ENCODE results near the gene TNNC1. TPM values are rescaled to one million over a fixed set of nuclear protein-coding genes. Genes with fewer than 3 reads are reported as not detected.

TNNC1 gene
- polyA plus RNA-seq, 4 donors, result 6.6 to 11.1 (median 7.0) TPM

DNA sequence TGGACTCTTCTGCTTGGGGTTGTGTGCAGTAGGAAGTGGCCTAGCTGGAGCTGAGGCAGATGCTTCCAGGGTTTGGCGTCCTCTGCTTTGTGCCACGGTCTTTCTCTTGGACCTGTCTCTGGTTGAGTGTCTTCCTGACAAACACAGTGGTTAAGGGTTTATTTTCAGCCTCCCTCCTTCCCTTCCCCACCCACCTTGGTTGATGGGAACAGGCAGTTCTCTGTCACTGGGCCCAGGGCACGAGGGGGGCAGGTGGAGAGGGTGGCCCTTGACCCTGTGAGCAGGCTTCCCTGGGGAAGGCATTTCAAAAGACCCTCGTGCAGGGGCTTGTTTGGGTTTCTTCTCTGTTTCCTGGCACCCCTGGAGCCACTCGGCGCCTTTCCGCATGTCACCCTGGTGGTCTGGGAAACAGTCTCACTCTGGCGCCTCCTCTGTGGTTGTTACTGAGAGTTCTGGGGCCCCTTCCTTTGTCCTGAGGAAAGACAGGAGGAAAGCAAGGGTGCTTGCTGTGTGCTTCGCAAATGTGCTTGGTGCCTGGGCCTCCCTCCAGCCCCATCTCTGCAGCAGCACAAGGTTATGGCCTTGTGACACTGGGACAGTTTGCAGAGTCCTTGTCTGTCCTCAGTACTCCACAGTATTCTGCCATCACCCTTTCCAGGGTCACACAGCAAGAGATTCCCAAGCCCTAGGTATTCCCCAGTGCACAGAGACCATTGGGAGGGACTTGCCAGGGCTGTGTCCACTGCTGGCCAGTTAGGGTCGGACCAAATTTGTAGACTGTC is 31.0 kb upstream of the TNNC1 start:
- DNase-seq (ENCODE audit: low read depth in 4 of 4, low spot score in 3 of 4), result no peak

- peak in 1 of 4 donors; percentile 12 for DNase-seq (ENCODE audit: low read depth in 4 of 4, low spot score in 3 of 4)
These were observed 29.9 kb upstream of the TNNC1 start for GRCh38 chr3:52483577-52484381.

- no peak for DNase-seq (ENCODE audit: low read depth in 4 of 4, low spot score in 3 of 4)
These were observed 29.2 kb upstream of the TNNC1 start for GRCh38 chr3:52483081-52483480.

- no peak for DNase-seq (ENCODE audit: low read depth in 4 of 4, low spot score in 3 of 4)
These were observed 28.1 kb upstream of the TNNC1 start for GRCh38 chr3:52481819-52482521.

DNA sequence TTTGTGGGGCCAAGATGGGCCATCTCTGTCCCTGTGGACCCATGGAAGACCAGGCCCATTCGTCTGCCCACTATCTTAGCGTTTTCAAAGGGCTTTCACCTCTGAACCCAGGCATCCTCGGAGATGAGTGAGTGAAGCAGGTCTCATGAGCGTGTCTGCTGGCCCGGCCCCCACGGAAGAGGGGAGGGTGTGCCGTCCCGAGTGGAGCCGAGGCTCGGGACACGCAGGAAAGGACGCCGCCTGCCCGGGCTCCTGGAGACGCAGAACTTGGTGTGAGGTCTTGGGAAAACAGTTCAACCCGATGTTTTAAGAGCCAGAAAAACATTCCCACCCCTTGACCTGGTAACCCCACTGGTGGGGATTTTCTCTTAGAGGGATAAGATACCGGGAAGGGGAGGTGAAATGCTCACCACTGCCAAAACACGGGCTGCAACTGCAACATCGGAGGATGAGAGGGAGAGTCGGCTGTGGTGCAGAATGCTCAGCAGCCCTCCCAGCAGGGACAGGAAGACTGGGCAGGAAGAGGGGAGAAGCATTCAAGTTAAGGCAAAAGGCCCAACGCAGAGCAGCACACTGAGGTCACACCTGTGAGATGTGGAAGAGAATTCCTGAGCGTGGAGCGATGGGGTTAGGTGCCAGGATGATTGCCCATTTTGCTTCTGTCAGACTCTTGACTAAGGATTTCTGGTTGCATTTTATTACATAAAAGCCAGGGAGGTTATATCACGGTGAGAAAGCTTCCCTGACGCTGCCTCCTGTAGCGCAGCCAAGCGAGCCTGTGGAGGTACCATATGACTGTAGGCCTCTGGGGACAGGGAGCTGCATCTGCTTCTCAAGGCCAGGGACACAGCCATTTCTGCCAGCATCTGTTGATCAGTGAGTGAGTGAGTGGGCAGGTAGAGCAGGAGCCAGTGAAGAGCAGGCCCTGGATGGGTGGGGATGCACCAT is 27.2 kb upstream of the TNNC1 start:
- no peak for DNase-seq (ENCODE audit: low read depth in 4 of 4, low spot score in 3 of 4)

DNA sequence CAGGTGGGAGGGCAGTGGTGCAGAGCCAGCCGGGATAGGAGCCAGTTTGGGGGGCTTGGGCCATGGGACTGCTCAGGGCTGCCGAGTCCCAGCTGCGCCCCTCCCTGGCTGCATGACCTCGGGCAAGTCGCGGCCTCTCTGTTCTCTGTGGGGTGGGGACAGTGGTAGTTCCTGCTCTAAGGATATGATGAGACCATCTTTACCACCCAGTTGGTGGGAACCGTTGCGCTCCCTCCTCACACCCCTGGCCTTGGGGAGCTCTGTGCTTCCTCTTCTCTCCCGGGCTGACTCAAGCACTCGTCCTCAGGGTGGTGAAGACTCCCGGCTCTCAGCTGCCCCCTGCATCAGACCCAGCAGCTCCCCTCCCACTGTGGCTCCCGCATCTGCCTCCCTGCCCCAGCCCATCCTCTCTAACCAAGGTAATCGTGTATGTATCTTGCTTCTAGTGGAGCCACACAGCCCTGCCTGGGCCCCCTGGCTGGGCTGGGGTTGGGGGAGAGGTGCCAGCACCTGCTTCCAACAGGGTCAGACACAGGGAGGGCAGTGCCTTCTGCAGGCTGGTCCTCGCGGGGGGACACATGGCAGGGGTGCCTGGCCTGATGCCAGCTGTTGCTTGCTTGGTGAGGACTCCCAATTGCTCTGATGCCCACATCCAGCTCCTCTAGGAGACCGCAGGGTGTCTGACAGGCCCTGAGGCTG is 26.2 kb upstream of the TNNC1 start:
- no peak for DNase-seq (ENCODE audit: low read depth in 4 of 4, low spot score in 3 of 4)

DNA sequence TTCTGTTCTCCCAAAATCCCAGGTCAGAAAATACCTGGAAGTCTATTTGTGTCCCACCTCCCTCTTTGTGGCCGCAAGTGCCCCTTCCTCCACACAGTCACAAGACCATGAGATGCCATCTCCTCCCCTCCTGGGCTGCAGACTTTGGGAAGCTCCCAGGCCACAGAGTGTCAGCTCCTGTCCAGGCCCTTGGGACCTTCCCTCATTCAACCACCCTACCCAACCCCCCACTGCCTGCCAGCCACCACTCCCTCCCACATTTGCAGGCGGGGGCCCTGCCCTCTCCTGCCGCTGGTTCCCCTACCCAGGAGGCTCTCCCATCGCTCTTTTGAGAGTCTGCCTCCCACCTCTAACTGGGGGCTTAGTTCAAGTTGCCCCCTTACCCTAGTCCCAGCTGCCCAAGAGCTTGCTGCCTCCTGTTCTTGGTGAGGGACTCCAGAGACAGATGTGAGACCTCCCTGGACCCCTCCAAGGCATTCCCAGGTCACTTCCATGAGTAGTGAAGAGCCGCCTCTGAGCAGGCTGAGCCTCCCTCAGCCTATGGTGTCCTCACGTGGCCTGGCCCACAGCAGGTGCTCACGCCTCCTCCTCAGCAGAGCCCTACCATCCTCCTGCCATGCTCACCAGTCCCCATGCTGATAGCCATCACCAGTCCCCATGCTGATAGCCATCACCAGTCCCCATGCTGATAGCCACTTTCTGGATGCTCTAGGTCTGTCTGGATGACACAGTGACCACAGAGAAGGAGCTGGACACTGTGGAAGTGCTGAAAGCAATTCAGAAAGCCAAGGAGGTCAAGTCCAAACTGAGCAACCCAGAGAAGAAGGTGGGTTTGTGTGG is 25.4 kb upstream of the TNNC1 start:
- DNase-seq (ENCODE audit: low read depth in 4 of 4, low spot score in 3 of 4), result no peak

DNA sequence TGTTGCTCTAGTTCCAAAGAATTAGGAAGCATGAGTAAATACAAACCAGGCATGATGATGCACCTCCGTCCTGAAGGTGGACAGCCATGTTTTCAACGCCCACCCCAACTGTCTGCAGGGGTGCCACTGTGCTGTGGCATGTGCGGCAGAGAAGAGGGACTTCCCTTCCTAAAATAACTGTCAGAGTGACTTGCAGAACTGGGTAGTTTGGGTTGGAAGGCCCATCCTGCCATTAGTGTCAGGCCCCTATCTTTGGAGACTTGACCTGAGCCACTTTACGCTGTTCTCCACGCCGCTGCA is 23.9 kb upstream of the TNNC1 start:
- DNase-seq (ENCODE audit: low read depth in 4 of 4, low spot score in 3 of 4), result no peak

DNA sequence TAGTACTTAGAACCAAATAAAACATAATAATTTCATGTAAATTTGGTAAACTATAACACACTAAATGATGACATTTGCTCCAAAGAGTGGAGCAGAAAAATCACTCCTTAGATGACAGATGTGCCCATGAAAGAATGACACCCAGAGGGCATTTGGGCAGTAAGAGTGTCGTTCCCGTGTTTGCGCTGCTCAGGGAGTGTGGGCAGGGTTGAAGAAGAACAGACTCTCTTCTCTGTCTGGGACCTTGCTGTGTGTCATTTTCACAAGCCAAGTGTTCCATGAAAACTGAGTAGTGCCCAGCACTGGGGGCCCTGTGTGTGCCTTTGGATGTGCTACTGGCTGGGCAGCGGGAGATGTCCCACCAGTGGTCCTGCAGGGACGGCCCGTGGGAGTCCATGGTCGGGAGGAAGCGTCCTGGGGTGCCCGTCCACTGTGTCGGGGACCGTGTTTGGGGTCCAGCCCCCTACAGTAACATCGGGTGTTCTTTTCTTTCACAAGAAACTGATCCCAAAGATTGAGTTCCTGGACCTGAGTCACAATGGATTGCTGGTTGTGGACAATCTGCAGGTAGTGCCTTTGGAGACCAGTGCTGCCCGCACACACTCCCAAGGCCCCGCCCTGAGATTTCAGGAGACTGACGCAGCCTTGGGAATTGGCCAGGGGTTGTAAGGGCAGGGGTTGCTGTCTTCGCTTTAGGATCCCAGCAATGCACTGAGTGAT is 23.4 kb upstream of the TNNC1 start:
- no peak for DNase-seq (ENCODE audit: low read depth in 4 of 4, low spot score in 3 of 4)

DNA sequence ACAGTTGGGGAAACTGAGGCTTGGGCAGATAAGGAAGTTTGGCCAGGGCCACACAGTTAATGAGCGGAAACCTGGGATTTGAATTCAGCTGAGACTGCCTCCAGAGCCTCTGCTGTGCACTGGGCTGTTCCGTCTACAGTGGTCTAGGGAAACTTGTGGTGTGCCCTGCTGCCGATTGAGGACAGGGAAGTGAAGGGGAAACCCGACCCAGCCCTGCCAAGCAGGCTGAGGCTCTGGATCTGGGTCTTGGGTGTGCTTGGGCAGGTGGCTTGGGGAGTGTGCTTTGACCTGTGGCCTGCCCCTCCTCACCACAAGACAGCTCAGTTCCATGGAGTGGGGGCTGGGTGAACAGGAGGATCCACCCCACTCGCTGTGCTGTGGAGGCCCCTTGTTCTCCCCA is 19.2 kb upstream of the TNNC1 start:
- DNase-seq (ENCODE audit: low read depth in 4 of 4, low spot score in 3 of 4), result no peak

- DNase-seq (ENCODE audit: low read depth in 4 of 4, low spot score in 3 of 4), result no peak
These were observed 18.6 kb upstream of the TNNC1 start for GRCh38 chr3:52472239-52473000.

DNA sequence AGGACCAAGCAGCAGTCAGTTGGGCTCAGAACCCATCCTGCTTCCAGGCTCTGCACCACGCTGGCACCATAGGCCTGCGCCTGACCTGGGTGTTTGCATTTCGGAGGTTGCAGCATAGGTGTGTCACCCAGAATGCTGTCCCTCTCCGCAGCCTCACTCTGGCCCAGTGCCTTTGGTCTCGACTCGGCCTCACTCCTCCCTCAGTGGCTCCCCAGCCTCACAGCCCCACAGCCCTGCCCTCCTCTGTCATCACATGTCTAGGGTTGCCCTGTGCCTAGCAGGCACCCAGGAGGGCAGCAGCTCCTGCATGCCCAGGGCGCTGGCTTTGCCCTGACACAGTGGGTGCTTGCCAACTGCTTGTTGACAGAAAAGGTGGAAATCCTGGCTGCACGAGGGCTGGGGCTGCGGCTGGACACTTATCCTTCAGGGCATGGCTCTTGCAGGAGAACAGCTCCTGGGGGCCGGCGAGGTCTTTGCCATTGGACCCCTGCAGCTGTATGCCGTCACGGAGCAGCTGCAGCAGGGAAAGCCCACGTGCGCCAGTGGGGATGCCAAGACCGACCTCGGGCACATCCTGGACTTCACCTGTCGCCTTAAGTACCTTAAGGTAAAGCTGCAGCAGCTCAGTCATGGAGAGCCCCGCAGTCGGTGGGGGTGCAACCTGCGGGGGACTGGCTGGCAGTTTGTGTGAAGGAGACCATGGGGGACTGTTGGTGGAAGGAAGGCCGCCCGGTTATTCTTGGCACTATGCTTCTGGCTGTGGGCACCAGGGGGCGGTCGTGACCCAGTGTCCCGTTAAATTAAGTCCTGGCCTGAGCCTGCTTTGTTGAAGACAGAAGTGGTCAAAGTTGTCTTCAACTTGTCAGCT is 17.8 kb upstream of the TNNC1 start:
- no peak for DNase-seq (ENCODE audit: low read depth in 4 of 4, low spot score in 3 of 4)

GRCh38 chr3:52470920-52471319 is 17.1 kb upstream of the TNNC1 start:
- no peak for DNase-seq (ENCODE audit: low read depth in 4 of 4, low spot score in 3 of 4)

DNA sequence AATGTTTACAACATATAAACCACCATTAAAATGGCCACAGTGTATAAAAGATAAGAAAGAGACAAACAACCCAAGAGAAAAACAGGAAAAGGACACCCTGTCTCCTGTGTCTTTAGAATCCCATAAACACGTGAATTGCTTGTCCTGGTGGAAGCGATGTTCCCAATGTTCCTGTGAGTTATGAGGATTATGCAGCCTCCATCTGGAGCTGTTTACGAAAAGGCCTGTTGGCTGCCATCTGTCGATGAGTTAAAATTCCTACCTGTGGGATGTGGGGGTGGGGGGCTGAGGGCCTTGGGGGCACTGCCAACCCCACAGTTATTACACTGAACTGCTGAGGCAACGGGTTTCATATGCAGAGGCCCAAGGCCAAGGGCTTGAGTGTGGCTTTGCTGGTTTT is 15.2 kb upstream of the TNNC1 start:
- DNase-seq (ENCODE audit: low read depth in 4 of 4, low spot score in 3 of 4), result no peak

DNA sequence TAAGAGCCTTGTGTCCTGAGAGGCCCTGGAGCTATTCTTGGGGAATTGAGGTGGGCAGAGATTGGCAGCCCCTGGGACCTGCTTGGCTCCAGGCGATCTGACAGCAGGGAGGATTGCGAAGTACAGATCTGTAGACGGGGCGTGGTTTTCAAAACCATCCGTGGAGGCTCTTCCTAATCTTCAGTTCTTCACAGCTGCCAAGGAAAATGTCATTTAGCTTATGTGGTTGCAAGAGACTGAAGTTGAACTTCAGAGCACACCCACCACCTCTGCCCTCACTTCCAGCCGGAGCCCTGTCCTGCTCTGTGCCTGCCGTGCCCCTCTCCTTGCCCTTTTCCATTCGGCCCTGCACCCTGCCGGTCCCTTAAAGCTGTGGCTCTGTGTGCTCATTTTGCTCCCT is 14.5 kb upstream of the TNNC1 start:
- DNase-seq (ENCODE audit: low read depth in 4 of 4, low spot score in 3 of 4), result no peak

- DNase-seq (ENCODE audit: low read depth in 4 of 4, low spot score in 3 of 4), result no peak
These were observed 9.6 kb upstream of the TNNC1 start for GRCh38 chr3:52463416-52463815.

DNA sequence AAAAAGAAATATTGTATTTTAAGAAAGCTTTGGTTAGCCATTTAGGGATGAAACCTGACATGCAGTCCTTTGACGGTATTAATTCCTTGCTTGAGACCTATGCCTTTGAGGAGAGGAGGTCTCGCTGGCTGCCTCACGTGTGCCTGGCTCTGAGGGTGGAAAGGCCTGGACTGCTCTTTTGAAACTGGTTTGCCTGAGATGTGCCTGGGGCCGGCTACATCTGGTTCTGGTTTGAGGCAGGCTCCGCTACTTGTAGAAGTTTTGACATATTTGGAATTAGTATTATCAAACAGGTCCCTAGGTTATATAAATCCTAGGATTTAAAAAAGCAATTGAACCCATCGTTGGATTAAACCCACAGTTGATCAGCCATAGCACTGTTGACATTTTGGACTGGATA is 8.0 kb upstream of the TNNC1 start:
- DNase-seq (ENCODE audit: low read depth in 4 of 4, low spot score in 3 of 4), result no peak
